Vagina (tissue), 2 donors: ENCODE results near the gene PCNT.

Experiments
- POLR2A ChIP-seq, 2 donors: fragments of 450-650 bp; IDR thresholded peaks; one replicate each; pipeline ENCODE4 v1.6.1; 2017; ENCODE audit warnings: antibody characterized with exemption in 2 of 2, mild to moderate bottlenecking in 2 of 2, moderate library complexity in 2 of 2
- TF ChIP-seq, protein P1 (sequence below), 3 experiments: fragments of 450-650 bp in 2 of 3; fragments of 200-600 bp in 1 of 3; sonication (generic) in 1 of 3; IDR thresholded peaks; one replicate each; pipeline ENCODE4 v1.5.1; 2017 to 2019; ENCODE audit warnings: antibody characterized with exemption in 3 of 3, mild to moderate bottlenecking in 2 of 3, moderate library complexity in 2 of 3

DNA sequence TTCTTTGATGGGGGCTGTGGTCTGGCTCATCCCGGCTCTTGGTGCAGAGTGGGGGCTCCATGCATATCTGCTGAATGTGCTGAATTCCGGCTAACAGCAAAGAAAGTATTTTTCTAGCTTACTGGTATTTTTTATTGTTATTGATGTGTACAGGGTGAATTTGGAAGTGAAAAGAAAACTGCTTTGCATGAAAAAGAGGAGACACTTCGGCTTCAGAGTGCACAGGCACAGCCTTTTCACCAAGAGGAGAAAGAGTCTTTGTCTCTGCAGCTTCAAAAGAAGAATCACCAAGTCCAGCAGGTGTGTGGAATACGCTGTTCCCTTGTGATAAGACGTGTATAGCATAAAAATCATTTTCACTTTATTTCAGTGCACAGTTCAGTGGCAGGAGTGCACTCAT is 57.6 kb downstream of the PCNT start:
- TF ChIP-seq, protein P1, sequence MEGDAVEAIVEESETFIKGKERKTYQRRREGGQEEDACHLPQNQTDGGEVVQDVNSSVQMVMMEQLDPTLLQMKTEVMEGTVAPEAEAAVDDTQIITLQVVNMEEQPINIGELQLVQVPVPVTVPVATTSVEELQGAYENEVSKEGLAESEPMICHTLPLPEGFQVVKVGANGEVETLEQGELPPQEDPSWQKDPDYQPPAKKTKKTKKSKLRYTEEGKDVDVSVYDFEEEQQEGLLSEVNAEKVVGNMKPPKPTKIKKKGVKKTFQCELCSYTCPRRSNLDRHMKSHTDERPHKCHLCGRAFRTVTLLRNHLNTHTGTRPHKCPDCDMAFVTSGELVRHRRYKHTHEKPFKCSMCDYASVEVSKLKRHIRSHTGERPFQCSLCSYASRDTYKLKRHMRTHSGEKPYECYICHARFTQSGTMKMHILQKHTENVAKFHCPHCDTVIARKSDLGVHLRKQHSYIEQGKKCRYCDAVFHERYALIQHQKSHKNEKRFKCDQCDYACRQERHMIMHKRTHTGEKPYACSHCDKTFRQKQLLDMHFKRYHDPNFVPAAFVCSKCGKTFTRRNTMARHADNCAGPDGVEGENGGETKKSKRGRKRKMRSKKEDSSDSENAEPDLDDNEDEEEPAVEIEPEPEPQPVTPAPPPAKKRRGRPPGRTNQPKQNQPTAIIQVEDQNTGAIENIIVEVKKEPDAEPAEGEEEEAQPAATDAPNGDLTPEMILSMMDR (IDR thresholded peaks at IDR 0.05), result no peak
- no peak for TF ChIP-seq POLR2A (IDR thresholded peaks at IDR 0.05)
